Activated CD8-positive, alpha-beta memory T cell treated with anti-CD3 and anti-CD28 coated beads, Interleukin-2, amount 10 ng/mL, durations not matched to agents 7 days and 5 days (primary cell): Measurements from ENCODE around the gene SLC39A5. TPM values are rescaled to one million over a fixed set of nuclear protein-coding genes. Genes with fewer than 3 reads are reported as not detected.
"Not testable (repeated sequence)": the region's sequence is repeated elsewhere in the genome, so short reads cannot be mapped to it uniquely, and the experiment has no call there.

Experiments
- ATAC-seq: fragments of 150-1000 bp; cut with Tn5 transposase; one replicate; pipeline ENCODE4 v1.10.0; 2021; ENCODE audit warnings: moderate library complexity
- CTCF ChIA-PET: fragments of 350-600 bp; sonication (Branson Sonifier 250); formaldehyde crosslinking; loops from one replicate; lab custom pipeline; 2021; ENCODE audit warnings: antibody characterized with exemption; lab: Charles Lee
- DNase-seq: peaks from one replicate; pipeline ENCODE4 v3.0.0-alpha.2; 2020
- H3K27ac Mint-ChIP-seq: one replicate; pipeline ENCODE4 v1.8.0; 2021; ENCODE audit warnings: mild to moderate bottlenecking, mixed read lengths
- H3K27me3 Mint-ChIP-seq: one replicate; pipeline ENCODE4 v1.8.0; 2021; ENCODE audit warnings: mixed read lengths
- H3K36me3 Mint-ChIP-seq: one replicate; pipeline ENCODE4 v1.8.0; 2021; ENCODE audit warnings: mild to moderate bottlenecking, mixed read lengths
- H3K4me1 Mint-ChIP-seq: one replicate; pipeline ENCODE4 v1.8.0; 2021; ENCODE audit warnings: mixed read lengths
- H3K4me3 Mint-ChIP-seq: one replicate; pipeline ENCODE4 v1.8.0; 2021; ENCODE audit warnings: mild to moderate bottlenecking, moderate library complexity, mixed read lengths
- H3K9me3 Mint-ChIP-seq: one replicate; pipeline ENCODE4 v1.8.0; 2022; ENCODE audit warnings: low read depth, mixed read lengths
- total RNA-seq, 2 experiments: library from RNA; stranded (reverse); gene quantifications; one replicate each; pipeline ENCODE4 v1.2.3, GENCODE V29; 2021

Gene SLC39A5
- total RNA-seq: under 1 TPM; 0.87 to 0.96 TPM

- no peak for ATAC-seq
- CTCF ChIA-PET: no interaction called here
- Mint-ChIP-seq H3K27ac (no peak within 1 kb of the TSS), H3K27me3 (no peaks in the 10 kb centered on the region), H3K4me3 (no peak within 1 kb of the TSS), H3K9me3 (no peaks in the 10 kb centered on the region), H3K36me3 (peaks cover 7% of the 10 kb centered on the region), H3K4me1 (peaks cover 12% of the 10 kb centered on the region)
- DNase-seq: no peak
Measured at GRCh38 chr12:56229916-56230431, at the start of gene SLC39A5. Gene SLC39A5 (plus strand): TSS chr12:56230051. CDS start chr12:56231275, 1,224 bp downstream.

- CTCF ChIA-PET: interaction anchor here (1.5 to 6.7 kb wide), 5 partner anchors 28 to 68 kb away, joined by 10 to 154 read pairs (median 57); partner anchors contain the start of genes ESYT1, MYL6, RNF41 and RPL41
- Mint-ChIP-seq H3K4me1 (peaks cover 33% of the 10 kb centered on the region), H3K4me3 (peak overlapping the region; percentile 86), H3K27ac (peak overlapping the region; percentile 20), H3K9me3 (no peaks in the 10 kb centered on the region), H3K27me3 (no peaks in the 10 kb centered on the region), H3K36me3 (peaks cover 32% of the 10 kb centered on the region)
- DNase-seq: no peak
- ATAC-seq: no peak
Measured at GRCh38 chr12:56186957-56187356, 42.9 kb upstream of the SLC39A5 start.

GRCh38 chr12:56188131-56188777, 41.6 kb upstream of the SLC39A5 start:
- DNase-seq: no peak
- H3K9me3 Mint-ChIP-seq: no peaks in the 10 kb centered on the region
- H3K4me3 Mint-ChIP-seq: peak overlapping the region; percentile 86
- H3K27me3 Mint-ChIP-seq: no peaks in the 10 kb centered on the region
- H3K36me3 Mint-ChIP-seq: peaks cover 26% of the 10 kb centered on the region
- peaks cover 43% of the 10 kb centered on the region for H3K4me1 Mint-ChIP-seq
- no peak for ATAC-seq
- H3K27ac Mint-ChIP-seq: peak overlapping the region; percentile 85
- CTCF ChIA-PET: interaction anchor here (0.5 to 6.7 kb wide), 32 partner anchors 8 to 450 kb away, joined by 3 to 154 read pairs (median 10); partner anchors contain the start of genes ANKRD52, COQ10A, ESYT1 and MYL6

GRCh38 chr12:56188778-56189098, 41.1 kb upstream of the SLC39A5 start:
- Mint-ChIP-seq H3K27ac (peak overlapping the region; percentile 85), H3K4me3 (peak overlapping the region; percentile 86), H3K27me3 (no peaks in the 10 kb centered on the region), H3K9me3 (no peaks in the 10 kb centered on the region), H3K4me1 (peaks cover 46% of the 10 kb centered on the region), H3K36me3 (peaks cover 25% of the 10 kb centered on the region)
- peak; percentile 6 for ATAC-seq
- CTCF ChIA-PET: interaction anchor here (0.5 to 6.7 kb wide), 39 partner anchors 9 to 450 kb away, joined by 3 to 154 read pairs (median 10); partner anchors contain the start of genes ANKRD52, CNPY2, COQ10A and ESYT1
- no peak for DNase-seq

- no peaks in the 10 kb centered on the region for H3K27me3 Mint-ChIP-seq
- ATAC-seq (peak; percentile 85), DNase-seq (peak; percentile 90)
- peak within 1 kb of the TSS; percentile 95 for H3K4me3 Mint-ChIP-seq
- peaks cover 22% of the 10 kb centered on the region for H3K36me3 Mint-ChIP-seq
- H3K9me3 Mint-ChIP-seq: no peaks in the 10 kb centered on the region
- H3K27ac Mint-ChIP-seq: peak within 1 kb of the TSS; percentile 97
- peaks cover 46% of the 10 kb centered on the region for H3K4me1 Mint-ChIP-seq
- CTCF ChIA-PET: interaction anchor here (0.5 to 6.7 kb wide), 61 partner anchors 9 to 1025 kb away, joined by 3 to 154 read pairs (median 6); partner anchors contain the start of genes ANKRD52, APOF, CNPY2 and COQ10A
Measured at GRCh38 chr12:56189099-56189917, 40.5 kb upstream of the SLC39A5 start, which contains the start of gene SMARCC2. Gene SMARCC2 (minus strand): TSS chr12:56189483. CDS start chr12:56189461, 22 bp downstream.

GRCh38 chr12:56189918-56190694, 39.7 kb upstream of the SLC39A5 start:
- CTCF ChIA-PET: interaction anchor here (0.6 to 6.7 kb wide), 53 partner anchors 8 to 1024 kb away, joined by 3 to 154 read pairs (median 6); partner anchors contain the start of genes ANKRD52, APOF, CNPY2 and COQ10A
- peak; percentile 48 for ATAC-seq
- peak overlapping the region; percentile 95 for H3K4me3 Mint-ChIP-seq
- H3K9me3 Mint-ChIP-seq: no peaks in the 10 kb centered on the region
- peak; percentile 88 for DNase-seq
- peaks cover 14% of the 10 kb centered on the region for H3K36me3 Mint-ChIP-seq
- H3K4me1 Mint-ChIP-seq: peaks cover 46% of the 10 kb centered on the region
- H3K27me3 Mint-ChIP-seq: no peaks in the 10 kb centered on the region
- H3K27ac Mint-ChIP-seq: peak overlapping the region; percentile 97

- peaks cover 46% of the 10 kb centered on the region for H3K4me1 Mint-ChIP-seq
- CTCF ChIA-PET: interaction anchor here (1.0 to 6.7 kb wide), 16 partner anchors 23 to 313 kb away, joined by 3 to 154 read pairs (median 14); partner anchors contain the start of genes ANKRD52, CNPY2, COQ10A and ESYT1
Measured at GRCh38 chr12:56190695-56191155, 39.1 kb upstream of the SLC39A5 start.

GRCh38 chr12:56192582-56192981, 37.3 kb upstream of the SLC39A5 start:
- ATAC-seq (no peak), DNase-seq (no peak)
- Mint-ChIP-seq H3K4me1 (peaks cover 32% of the 10 kb centered on the region), H3K9me3 (no peaks in the 10 kb centered on the region), H3K4me3 (no peak overlapping the region), H3K27ac (no peak overlapping the region), H3K27me3 (no peaks in the 10 kb centered on the region), H3K36me3 (peaks cover 3% of the 10 kb centered on the region)
- CTCF ChIA-PET: interaction anchor here (0.7 to 6.7 kb wide), 12 partner anchors 13 to 274 kb away, joined by 3 to 151 read pairs (median 4); partner anchors contain the start of genes ANKRD52, ESYT1, RNF41 and ZC3H10

More at GRCh38 chr12:56190695-56191155, 39.1 kb upstream of the SLC39A5 start:
- peaks cover 13% of the 10 kb centered on the region for H3K36me3 Mint-ChIP-seq
- no peaks in the 10 kb centered on the region for H3K9me3 Mint-ChIP-seq
- no peaks in the 10 kb centered on the region for H3K27me3 Mint-ChIP-seq
- peak overlapping the region; percentile 95 for H3K4me3 Mint-ChIP-seq
- DNase-seq (no peak), ATAC-seq (no peak)
- peak overlapping the region; percentile 97 for H3K27ac Mint-ChIP-seq

- no peak for ATAC-seq
- Mint-ChIP-seq H3K9me3 (no peaks in the 10 kb centered on the region), H3K4me3 (no peak overlapping the region), H3K27me3 (no peaks in the 10 kb centered on the region), H3K4me1 (peaks cover 27% of the 10 kb centered on the region), H3K36me3 (peaks cover 3% of the 10 kb centered on the region), H3K27ac (peak overlapping the region; percentile 67)
- DNase-seq: peak; percentile 89
- CTCF ChIA-PET: interaction anchor here (0.7 to 6.7 kb wide), 10 partner anchors 12 to 271 kb away, joined by 3 to 151 read pairs (median 6); partner anchors contain the start of genes ANKRD52, ESYT1, RNF41 and ZC3H10
Measured at GRCh38 chr12:56193025-56193578, 36.7 kb upstream of the SLC39A5 start.

- H3K36me3 Mint-ChIP-seq, H3K4me3 Mint-ChIP-seq, ATAC-seq, DNase-seq, H3K27ac Mint-ChIP-seq, H3K9me3 Mint-ChIP-seq, H3K27me3 Mint-ChIP-seq: not testable (repeated sequence)
- peaks cover 14% of the 10 kb centered on the region for H3K4me1 Mint-ChIP-seq
- CTCF ChIA-PET: interaction anchor here (0.6 to 1.5 kb wide), 2 partner anchors 9 to 124 kb away, joined by 3 to 8 read pairs; no protein-coding TSS in a partner anchor
Measured at GRCh38 chr12:56196818-56197550, 32.9 kb upstream of the SLC39A5 start.

- Mint-ChIP-seq H3K4me1 (peaks cover 5% of the 10 kb centered on the region), H3K9me3 (no peaks in the 10 kb centered on the region), H3K27me3 (no peaks in the 10 kb centered on the region), H3K4me3 (no peak overlapping the region), H3K36me3 (no peaks in the 10 kb centered on the region), H3K27ac (no peak overlapping the region)
- no peak for DNase-seq
- CTCF ChIA-PET: interaction anchor here (1.1 kb wide), 1 partner anchor 8 kb away, joined by 3 read pairs; the partner anchor contains the start of gene SMARCC2
- no peak for ATAC-seq
Measured at GRCh38 chr12:56197921-56198635, 31.8 kb upstream of the SLC39A5 start.
